Loucy (cell line): Measurements from ENCODE around the gene GALNT9.

Source experiments
- H2AFZ ChIP-seq: fragments of 200-600 bp; sonication (generic); 2 replicates; pipeline ENCODE4 v1.6.0; 2016; ENCODE audit warnings: antibody characterized with exemption, mild to moderate bottlenecking, low read length, moderate library complexity
- H3F3A ChIP-seq: fragments of 200-600 bp; 2 replicates; pipeline ENCODE4 v1.6.0; 2016; ENCODE audit warnings: antibody characterized with exemption, low read depth, mild to moderate bottlenecking
- H3K27me3 ChIP-seq: fragments of 200-600 bp; sonication (generic); 2 replicates; pipeline ENCODE4 v1.6.1; 2014; ENCODE audit warnings: low read length, mild to moderate bottlenecking; ENCODE audit not compliant: insufficient read depth, poor library complexity, severe bottlenecking
- H3K36me3 ChIP-seq: fragments of 200-600 bp; sonication (generic); 2 replicates; pipeline ENCODE4 v1.6.1; 2016; ENCODE audit warnings: low read length; ENCODE audit not compliant: insufficient read depth
- H3K4me1 ChIP-seq: fragments of 200-600 bp; sonication (generic); 2 replicates; pipeline ENCODE4 v1.5.1; 2014; ENCODE audit warnings: low read length, mild to moderate bottlenecking; ENCODE audit not compliant: insufficient read depth, poor library complexity, severe bottlenecking
- H3K4me2 ChIP-seq: fragments of 200-600 bp; sonication (generic); 2 replicates; pipeline ENCODE4 v1.6.0; 2014; ENCODE audit warnings: antibody characterized with exemption, low read length, low read depth, mild to moderate bottlenecking; ENCODE audit not compliant: poor library complexity, severe bottlenecking
- H3K4me3 ChIP-seq: fragments of 200-600 bp; sonication (generic); 2 replicates; pipeline ENCODE4 v1.5.1; 2014; ENCODE audit warnings: low read length, mild to moderate bottlenecking, mixed read lengths; ENCODE audit not compliant: poor library complexity, severe bottlenecking
- H3K79me2 ChIP-seq: fragments of 200-600 bp; sonication (generic); 2 replicates; pipeline ENCODE4 v1.6.1; 2014; ENCODE audit warnings: low read length; ENCODE audit not compliant: insufficient read depth
- H3K9ac ChIP-seq: fragments of 200-600 bp; sonication (generic); 2 replicates; pipeline ENCODE4 v1.6.0; 2014; ENCODE audit warnings: mild to moderate bottlenecking, low read depth, low read length, moderate library complexity; ENCODE audit not compliant: poor library complexity, severe bottlenecking
- H3K9me2 ChIP-seq: fragments of 200-600 bp; sonication (generic); replicated peaks from 2 replicates; pipeline ENCODE4 v1.6.1; 2016; ENCODE audit warnings: low read depth, low read length, mixed read lengths
- H3K9me3 ChIP-seq: fragments of 200-600 bp; sonication (generic); 2 replicates; pipeline ENCODE4 v1.6.1; 2014; ENCODE audit warnings: mild to moderate bottlenecking, antibody characterized with exemption, low read length, low read depth; ENCODE audit not compliant: insufficient read depth
- H4K20me1 ChIP-seq: fragments of 200-600 bp; sonication (generic); 2 replicates; pipeline ENCODE4 v1.6.0; 2014; ENCODE audit warnings: antibody characterized with exemption, low read length, mild to moderate bottlenecking; ENCODE audit not compliant: insufficient read depth, poor library complexity, severe bottlenecking
- EZH2phosphoT487 ChIP-seq: fragments of 200-600 bp; IDR thresholded peaks from 2 replicates; pipeline ENCODE4 v1.6.1; 2018; ENCODE audit warnings: antibody characterized with exemption, mild to moderate bottlenecking, moderate library complexity, borderline replicate concordance
- TF ChIP-seq, protein P1 (sequence below): fragments of 200-600 bp; sonication (generic); conservative IDR thresholded peaks from 2 replicates; pipeline ENCODE4 v1.5.1; 2014; ENCODE audit warnings: mild to moderate bottlenecking, antibody characterized with exemption, low read length

Gene GALNT9

DNA sequence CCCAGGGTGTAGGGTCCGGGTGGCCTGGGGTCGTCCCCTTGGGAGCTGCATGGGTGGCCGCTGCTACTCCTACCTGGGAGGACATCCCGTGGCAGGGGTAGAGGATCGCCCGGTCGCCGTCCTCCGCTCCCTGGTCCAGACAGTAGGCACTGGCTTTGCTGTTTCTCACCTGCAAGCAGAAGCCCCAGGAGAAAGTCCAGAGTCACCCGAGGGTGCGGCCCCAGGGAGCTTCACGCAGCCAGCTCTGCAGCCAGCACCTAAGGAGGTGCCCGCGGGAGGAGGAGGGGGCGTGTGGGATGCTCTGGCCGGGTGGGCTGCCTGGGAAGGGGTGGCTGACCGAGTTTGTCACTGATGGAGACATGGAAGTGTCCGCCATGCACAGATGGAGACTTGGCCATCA is 130.3 kb downstream of the GALNT9 start:
- Histone ChIP-seq H3K9ac (no peak overlapping the region), H3K4me3 (no peak overlapping the region), H3K27me3 (no peaks in the 10 kb centered on the region), H3F3A (no peaks in the 10 kb centered on the region), H3K9me2 (no peaks in the 10 kb centered on the region), H3K4me1 (no peaks in the 10 kb centered on the region), H3K9me3 (no peaks in the 10 kb centered on the region), H3K79me2 (no peaks in the 10 kb centered on the region), H2AFZ (no peak overlapping the region), H4K20me1 (no peaks in the 10 kb centered on the region), H3K36me3 (no peaks in the 10 kb centered on the region), H3K4me2 (no peak overlapping the region)
- TF ChIP-seq, protein P1, sequence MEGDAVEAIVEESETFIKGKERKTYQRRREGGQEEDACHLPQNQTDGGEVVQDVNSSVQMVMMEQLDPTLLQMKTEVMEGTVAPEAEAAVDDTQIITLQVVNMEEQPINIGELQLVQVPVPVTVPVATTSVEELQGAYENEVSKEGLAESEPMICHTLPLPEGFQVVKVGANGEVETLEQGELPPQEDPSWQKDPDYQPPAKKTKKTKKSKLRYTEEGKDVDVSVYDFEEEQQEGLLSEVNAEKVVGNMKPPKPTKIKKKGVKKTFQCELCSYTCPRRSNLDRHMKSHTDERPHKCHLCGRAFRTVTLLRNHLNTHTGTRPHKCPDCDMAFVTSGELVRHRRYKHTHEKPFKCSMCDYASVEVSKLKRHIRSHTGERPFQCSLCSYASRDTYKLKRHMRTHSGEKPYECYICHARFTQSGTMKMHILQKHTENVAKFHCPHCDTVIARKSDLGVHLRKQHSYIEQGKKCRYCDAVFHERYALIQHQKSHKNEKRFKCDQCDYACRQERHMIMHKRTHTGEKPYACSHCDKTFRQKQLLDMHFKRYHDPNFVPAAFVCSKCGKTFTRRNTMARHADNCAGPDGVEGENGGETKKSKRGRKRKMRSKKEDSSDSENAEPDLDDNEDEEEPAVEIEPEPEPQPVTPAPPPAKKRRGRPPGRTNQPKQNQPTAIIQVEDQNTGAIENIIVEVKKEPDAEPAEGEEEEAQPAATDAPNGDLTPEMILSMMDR = no peak
- TF ChIP-seq EZH2phosphoT487 = no peak

DNA sequence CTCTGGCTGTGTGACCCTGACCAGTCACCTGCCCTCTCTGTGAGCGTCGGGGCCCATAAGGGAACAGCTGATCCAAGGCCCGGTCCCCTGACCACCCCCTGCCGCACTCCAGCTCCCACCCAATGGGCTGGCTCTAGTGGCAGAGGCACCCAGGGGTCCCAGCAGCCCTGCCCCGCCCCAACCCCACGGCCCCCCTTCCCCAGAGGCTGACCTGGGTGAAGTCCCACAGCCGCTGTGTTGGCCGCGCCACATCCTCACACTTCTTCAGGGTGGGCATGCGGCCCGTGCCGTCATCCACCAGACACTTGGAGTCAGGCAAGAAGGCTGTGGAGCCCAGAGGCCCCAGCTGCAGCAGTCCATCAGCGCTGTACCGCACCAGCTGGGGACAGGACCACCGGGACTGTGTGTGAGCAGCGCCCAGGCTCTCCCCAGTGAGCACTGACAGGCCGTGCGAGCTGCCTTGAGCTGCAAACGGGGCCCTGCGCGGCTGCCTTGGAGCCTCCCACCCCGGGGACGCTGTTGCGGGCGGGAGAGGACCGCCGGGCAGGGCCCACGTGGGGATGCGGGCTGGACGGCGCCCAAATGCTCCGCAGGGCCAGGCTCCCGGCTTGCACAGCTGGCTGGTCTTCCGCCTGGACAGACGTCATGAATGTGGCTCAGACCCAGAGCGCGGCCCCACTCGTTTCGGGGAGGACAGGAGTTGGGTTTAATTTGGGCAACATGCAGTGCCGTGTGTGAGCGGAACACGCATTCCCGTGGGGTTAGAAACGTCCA is 131.6 kb downstream of the GALNT9 start:
- no peak overlapping the region for H3K4me3 ChIP-seq
- no peaks in the 10 kb centered on the region for H3K27me3 ChIP-seq

DNA sequence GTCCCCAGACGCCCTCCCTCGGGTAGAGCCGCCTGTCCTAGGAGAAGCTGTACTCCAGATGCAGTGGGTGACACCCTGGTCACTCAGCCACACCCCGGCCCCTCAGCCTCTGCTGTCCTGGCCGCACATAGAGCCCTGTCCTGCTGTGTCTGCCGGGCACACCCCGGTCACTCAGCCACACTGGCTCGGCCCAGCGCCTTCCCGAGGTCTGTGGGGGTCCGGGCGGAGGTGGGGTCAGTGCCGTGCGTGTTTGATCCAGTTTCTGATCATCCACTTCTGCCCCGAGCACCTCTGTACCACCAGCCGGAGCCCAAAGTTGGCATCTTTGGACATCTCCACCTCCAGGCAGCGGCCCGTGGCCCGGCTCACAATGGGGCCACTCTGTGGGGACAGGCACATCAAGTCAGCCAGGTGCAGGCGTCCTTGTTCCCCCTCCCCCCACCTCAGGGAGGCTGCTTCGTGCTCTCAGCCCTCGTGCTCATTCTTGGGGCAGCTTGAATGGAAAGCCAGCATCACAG is 132.5 kb downstream of the GALNT9 start:
- H3K4me1 ChIP-seq = no peaks in the 10 kb centered on the region
- H3K4me3 ChIP-seq = no peak overlapping the region
- H4K20me1 ChIP-seq = no peaks in the 10 kb centered on the region
- TF ChIP-seq, protein P1 = no peak
- TF ChIP-seq EZH2phosphoT487 = no peak
- H3F3A ChIP-seq = no peaks in the 10 kb centered on the region
- no peaks in the 10 kb centered on the region for H3K27me3 ChIP-seq
- H3K79me2 ChIP-seq = no peaks in the 10 kb centered on the region
- H3K9ac ChIP-seq = no peak overlapping the region
- no peak overlapping the region for H3K4me2 ChIP-seq
- no peaks in the 10 kb centered on the region for H3K9me3 ChIP-seq
- H3K9me2 ChIP-seq = no peaks in the 10 kb centered on the region
- H2AFZ ChIP-seq = no peak overlapping the region
- H3K36me3 ChIP-seq = no peaks in the 10 kb centered on the region

More for the DNA sequence above, 131.6 kb downstream of the GALNT9 start:
- H3K4me2 ChIP-seq = no peak overlapping the region
- H3K4me1 ChIP-seq = no peaks in the 10 kb centered on the region
- H4K20me1 ChIP-seq = no peaks in the 10 kb centered on the region
- H3K9ac ChIP-seq = no peak overlapping the region
- TF ChIP-seq, protein P1 = no peak
- no peak for TF ChIP-seq EZH2phosphoT487
- H2AFZ ChIP-seq = no peak overlapping the region
- H3F3A ChIP-seq = no peaks in the 10 kb centered on the region
- H3K9me3 ChIP-seq = no peaks in the 10 kb centered on the region
- no peaks in the 10 kb centered on the region for H3K9me2 ChIP-seq
- no peaks in the 10 kb centered on the region for H3K79me2 ChIP-seq
- H3K36me3 ChIP-seq = no peaks in the 10 kb centered on the region
